IgD-negative memory B cell (primary cell): ENCODE results near the gene METTL2B. TPM values are rescaled to one million over a fixed set of nuclear protein-coding genes. Genes with fewer than 3 reads are reported as not detected.
A peak's percentile ranks its signal among the peaks of the same experiment; 100 is the strongest.
"Not testable (repeated sequence)": the region's sequence is repeated elsewhere in the genome, so short reads cannot be mapped to it uniquely, and the experiment has no call there.

Experiments
- H3K27ac Mint-ChIP-seq, 3 donors: one replicate each; pipeline ENCODE4 v1.8.0; 2020 to 2022; ENCODE audit warnings: mild to moderate bottlenecking in 3 of 3, mixed read lengths in 3 of 3, moderate library complexity in 1 of 3
- H3K27me3 Mint-ChIP-seq: one replicate; pipeline ENCODE4 v1.8.0; 2021; ENCODE audit warnings: mixed read lengths
- H3K36me3 Mint-ChIP-seq: one replicate; pipeline ENCODE4 v1.8.0; 2020; ENCODE audit warnings: mild to moderate bottlenecking, mixed read lengths
- H3K4me1 Mint-ChIP-seq, 3 donors: one replicate each; pipeline ENCODE4 v1.8.0; 2020 to 2022; ENCODE audit warnings: mixed read lengths in 3 of 3, mild to moderate bottlenecking in 1 of 3
- H3K4me3 Mint-ChIP-seq, 4 donors: one replicate each; pipeline ENCODE4 v1.8.0; 2020 to 2022; ENCODE audit warnings: mild to moderate bottlenecking in 4 of 4, mixed read lengths in 4 of 4, moderate library complexity in 3 of 4
- H3K9me3 Mint-ChIP-seq, 3 donors: one replicate each; pipeline ENCODE4 v1.8.0; 2020 to 2021; ENCODE audit warnings: mixed read lengths in 3 of 3, mild to moderate bottlenecking in 1 of 3
- polyA plus RNA-seq: library from polyadenylated mRNA; unstranded; fragments of 300-500 nt; fragmentation: Illumina TruSeq; gene quantifications from one replicate; pipeline ENCODE4 v1.2.3, GENCODE V29; 2021

Gene METTL2B
- polyA plus RNA-seq, result 21.7 TPM

DNA sequence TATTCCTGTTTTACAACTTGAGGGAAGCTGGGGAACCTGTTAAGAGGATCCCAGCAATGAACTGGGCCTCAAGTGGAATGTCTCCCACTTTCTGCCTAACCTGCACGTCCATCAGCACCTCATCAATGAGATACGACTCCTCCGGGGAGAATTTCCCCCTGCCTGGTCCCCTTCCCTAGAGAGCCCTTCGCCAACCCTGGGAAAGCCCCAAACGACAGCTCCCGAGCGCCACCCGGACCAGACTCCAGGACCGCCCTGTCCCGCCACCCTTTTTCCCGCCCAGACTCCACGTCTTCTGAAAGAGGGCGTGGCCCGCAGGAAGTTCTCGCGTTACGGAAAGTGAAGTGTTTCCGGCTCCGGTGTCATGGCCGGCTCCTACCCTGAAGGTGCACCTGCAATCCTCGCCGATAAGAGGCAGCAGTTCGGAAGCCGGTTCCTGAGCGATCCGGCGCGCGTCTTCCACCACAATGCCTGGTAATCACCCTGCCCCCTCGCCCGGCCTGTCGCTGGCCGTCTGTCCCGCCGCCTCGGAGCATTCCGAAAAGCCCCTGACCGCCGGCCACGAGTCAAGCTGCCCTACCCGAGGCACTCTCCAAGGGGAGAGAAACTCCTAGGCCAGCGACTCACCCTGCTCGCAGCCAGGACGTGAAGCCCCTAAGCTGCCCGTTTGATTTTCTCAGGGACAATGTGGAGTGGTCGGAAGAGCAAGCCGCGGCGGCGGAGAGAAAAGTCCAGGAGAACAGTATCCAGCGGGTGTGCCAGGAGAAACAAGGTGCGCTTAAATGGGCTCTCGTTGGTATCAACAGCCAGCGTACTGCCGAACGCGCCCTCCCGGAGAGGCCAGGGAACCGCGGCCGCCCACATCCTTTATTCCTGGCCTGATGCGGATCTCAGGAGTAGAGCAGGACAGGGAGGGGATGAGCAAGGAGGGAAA lies at the start of gene METTL2B:
TSS of gene METTL2B (plus strand) at position 347 of the 934 bp plus-strand sequence. CDS start at position 365, 18 bp downstream.
- Mint-ChIP-seq H3K4me3 (peak within 1 kb of the TSS; percentile 95 to 99 (median 98)), H3K27ac (peak within 1 kb of the TSS; percentile 79 to 98 (median 94)), H3K4me1 (peaks cover 14 to 20% (median 15%) of the 10 kb centered on the region in 3 donors)
- H3K9me3 Mint-ChIP-seq, H3K36me3 Mint-ChIP-seq, H3K27me3 Mint-ChIP-seq: not testable (repeated sequence)

GRCh38 chr7:128427289-128427891 lies 49.2 kb upstream of the METTL2B start:
- no peaks in the 10 kb centered on the region for H3K27me3 Mint-ChIP-seq
- H3K9me3 Mint-ChIP-seq, result no peaks in the 10 kb centered on the region
- H3K4me1 Mint-ChIP-seq, result peaks cover 0 to 1% (median 0%) of the 10 kb centered on the region in 3 donors

DNA sequence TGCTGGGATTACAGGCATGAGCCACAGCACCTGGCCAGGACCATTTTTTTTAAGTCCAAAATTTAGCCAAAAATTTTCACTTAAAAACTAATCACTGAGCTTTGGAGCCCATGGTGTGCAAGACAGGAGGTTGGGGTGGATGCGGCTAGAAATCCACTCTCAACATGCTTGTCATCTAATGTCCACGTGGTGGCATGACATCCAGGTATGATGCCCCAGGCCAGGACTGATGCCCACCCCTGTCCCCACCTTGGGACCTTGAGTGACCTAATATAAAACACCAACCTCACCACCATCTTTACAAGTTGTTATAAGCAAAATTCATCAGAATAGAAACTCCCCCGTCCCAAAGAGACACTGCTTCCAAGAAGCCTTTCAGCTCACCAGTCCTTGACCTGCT lies 46.3 kb upstream of the METTL2B start:
- H3K4me1 Mint-ChIP-seq, result peaks cover 0 to 1% (median 0%) of the 10 kb centered on the region in 3 donors
- H3K36me3 Mint-ChIP-seq, result no peaks in the 10 kb centered on the region
- no peak overlapping the region for H3K27ac Mint-ChIP-seq
- H3K27me3 Mint-ChIP-seq, result peaks cover 1% of the 10 kb centered on the region
- no peaks in the 10 kb centered on the region for H3K9me3 Mint-ChIP-seq
- no peak overlapping the region for H3K4me3 Mint-ChIP-seq

More at GRCh38 chr7:128427289-128427891, 49.2 kb upstream of the METTL2B start:
- Mint-ChIP-seq H3K27ac (no peak overlapping the region), H3K4me3 (no peak overlapping the region), H3K36me3 (no peaks in the 10 kb centered on the region)

- Mint-ChIP-seq H3K27ac (no peak overlapping the region), H3K9me3 (no peaks in the 10 kb centered on the region), H3K27me3 (peaks cover 1% of the 10 kb centered on the region), H3K36me3 (no peaks in the 10 kb centered on the region), H3K4me3 (no peak overlapping the region), H3K4me1 (peaks cover 1 to 5% (median 2%) of the 10 kb centered on the region in 3 donors)
Observed at GRCh38 chr7:128431221-128431620, 45.3 kb upstream of the METTL2B start.

DNA sequence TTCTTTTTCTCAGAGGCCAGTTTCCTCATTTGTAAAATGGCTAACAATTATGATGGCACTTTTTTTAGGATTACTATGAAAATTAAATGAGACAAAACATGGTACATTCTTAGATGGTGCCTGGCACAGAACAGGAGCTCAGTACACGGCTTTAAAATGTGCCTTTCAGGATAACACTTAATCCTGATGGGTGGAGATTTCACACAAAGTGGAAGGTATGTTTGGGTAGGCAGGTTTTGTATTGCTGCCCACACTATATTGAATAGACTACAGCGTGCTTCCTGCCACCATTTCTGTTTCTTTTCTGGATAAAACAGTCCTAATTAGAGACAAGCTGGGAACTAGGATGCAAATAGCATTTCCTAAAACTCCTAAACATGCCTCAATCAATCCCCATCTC lies 44.8 kb upstream of the METTL2B start:
- no peaks in the 10 kb centered on the region for H3K9me3 Mint-ChIP-seq
- H3K27me3 Mint-ChIP-seq, result peaks cover 1% of the 10 kb centered on the region
- H3K4me1 Mint-ChIP-seq, result peaks cover 1 to 5% (median 2%) of the 10 kb centered on the region in 3 donors
- no peak overlapping the region for H3K4me3 Mint-ChIP-seq
- no peaks in the 10 kb centered on the region for H3K36me3 Mint-ChIP-seq
- H3K27ac Mint-ChIP-seq, result no peak overlapping the region

GRCh38 chr7:128434413-128435326 lies 41.9 kb upstream of the METTL2B start:
- Mint-ChIP-seq H3K4me1 (peaks cover 8 to 12% (median 11%) of the 10 kb centered on the region in 3 donors), H3K36me3 (no peaks in the 10 kb centered on the region), H3K4me3 (peak overlapping the region in 1 of 4 donors; percentile 33), H3K27me3 (peaks cover 1% of the 10 kb centered on the region), H3K9me3 (no peaks in the 10 kb centered on the region), H3K27ac (peak overlapping the region in 1 of 3 donors; percentile 31)

DNA sequence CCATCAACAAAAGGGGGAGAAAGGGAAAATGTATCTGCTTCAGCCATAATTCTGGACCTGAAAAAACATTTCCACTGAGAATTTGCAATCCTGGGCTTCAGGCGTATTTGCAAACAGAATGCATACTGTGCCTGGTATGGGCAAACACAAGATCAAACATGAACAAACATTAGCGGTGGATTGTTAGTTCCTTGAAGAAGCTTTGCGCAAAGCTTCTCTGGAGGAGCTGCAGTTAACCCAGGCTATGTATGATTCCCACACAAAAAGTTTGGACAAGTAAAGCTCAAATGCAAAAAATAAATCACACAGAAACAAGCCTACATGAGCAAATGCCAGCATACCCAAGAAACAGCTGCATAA lies 41.2 kb upstream of the METTL2B start:
- Mint-ChIP-seq H3K4me1 (peaks cover 8 to 12% (median 11%) of the 10 kb centered on the region in 3 donors), H3K36me3 (no peaks in the 10 kb centered on the region), H3K9me3 (no peaks in the 10 kb centered on the region), H3K27ac (no peak overlapping the region), H3K27me3 (peaks cover 1% of the 10 kb centered on the region), H3K4me3 (no peak overlapping the region)

- Mint-ChIP-seq H3K4me3 (peak overlapping the region in 3 of 4 donors; percentile 39 to 81 (median 76)), H3K27ac (peak overlapping the region in 2 of 3 donors; percentile 3 to 87)
Observed at GRCh38 chr7:128437426-128438332, 38.9 kb upstream of the METTL2B start.

GRCh38 chr7:128442356-128442755 lies 34.2 kb upstream of the METTL2B start:
- H3K9me3 Mint-ChIP-seq, result no peaks in the 10 kb centered on the region
- H3K36me3 Mint-ChIP-seq, result no peaks in the 10 kb centered on the region
- H3K27me3 Mint-ChIP-seq, result no peaks in the 10 kb centered on the region
- H3K4me3 Mint-ChIP-seq, result no peak overlapping the region
- H3K27ac Mint-ChIP-seq, result no peak overlapping the region
- H3K4me1 Mint-ChIP-seq, result peaks cover 8 to 12% (median 9%) of the 10 kb centered on the region in 3 donors

More at GRCh38 chr7:128437426-128438332, 38.9 kb upstream of the METTL2B start:
- H3K9me3 Mint-ChIP-seq, result no peaks in the 10 kb centered on the region
- H3K27me3 Mint-ChIP-seq, result peaks cover 1% of the 10 kb centered on the region
- H3K4me1 Mint-ChIP-seq, result peaks cover 8 to 12% (median 11%) of the 10 kb centered on the region in 3 donors
- no peaks in the 10 kb centered on the region for H3K36me3 Mint-ChIP-seq

DNA sequence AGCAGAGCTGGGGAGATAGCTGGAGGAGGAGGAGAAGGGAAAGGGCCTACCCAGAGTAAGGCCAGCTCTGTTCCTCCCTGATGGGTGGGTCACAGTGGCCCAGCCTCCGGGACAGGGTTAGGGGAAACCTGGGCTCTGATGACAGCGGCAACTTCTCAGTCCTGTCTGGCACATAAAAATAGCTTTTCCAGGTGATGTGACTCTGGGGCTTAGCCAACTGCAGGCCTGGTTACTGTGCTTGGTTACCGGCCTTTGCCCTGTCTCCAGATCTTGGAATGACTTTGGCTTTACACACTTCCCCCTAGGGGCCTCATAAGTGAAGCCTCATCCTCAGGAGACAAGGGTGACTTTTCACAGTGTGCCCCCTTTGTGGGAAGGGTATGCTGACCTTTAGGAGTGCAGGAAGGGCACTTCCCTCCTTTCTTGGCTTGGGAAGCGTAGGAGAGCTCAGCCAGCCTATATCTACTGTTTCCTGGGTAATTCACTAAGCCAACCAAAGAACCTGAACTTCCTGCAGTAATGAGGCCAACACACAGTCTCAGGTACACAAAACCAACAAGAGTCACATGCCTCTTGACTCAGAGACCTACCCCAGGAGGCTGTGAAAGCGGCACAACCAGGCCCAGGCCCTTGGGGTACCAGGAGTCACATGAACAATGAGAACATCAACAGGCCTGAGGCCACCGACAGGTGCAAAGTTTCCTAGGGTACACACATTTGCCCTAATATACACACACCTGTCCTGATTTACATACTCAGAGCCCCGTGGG lies 32.5 kb upstream of the METTL2B start:
- no peak overlapping the region for H3K4me3 Mint-ChIP-seq
- no peaks in the 10 kb centered on the region for H3K36me3 Mint-ChIP-seq
- H3K27me3 Mint-ChIP-seq, result no peaks in the 10 kb centered on the region
- H3K9me3 Mint-ChIP-seq, result no peaks in the 10 kb centered on the region
- H3K27ac Mint-ChIP-seq, result no peak overlapping the region
- H3K4me1 Mint-ChIP-seq, result peaks cover 1 to 5% (median 3%) of the 10 kb centered on the region in 3 donors

DNA sequence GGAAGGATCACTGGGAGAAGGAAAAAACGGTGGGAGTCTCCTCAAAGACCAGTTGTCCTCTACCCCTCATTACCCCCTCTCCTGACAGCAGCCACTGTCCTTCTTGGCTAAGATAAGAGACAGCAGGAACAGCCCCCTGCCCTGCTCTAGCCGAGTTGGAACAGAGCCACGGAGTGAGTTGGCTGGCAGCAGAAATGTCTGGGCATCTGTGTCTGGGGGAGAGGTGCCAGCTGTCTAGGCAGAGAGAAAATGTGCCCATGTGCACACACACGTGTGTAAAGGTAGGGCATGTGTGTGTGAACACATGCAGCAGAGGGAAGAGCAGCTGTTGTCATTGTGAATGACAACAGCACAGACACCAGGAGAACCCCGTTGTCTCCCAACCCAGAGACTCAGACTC lies 30.2 kb upstream of the METTL2B start:
- Mint-ChIP-seq H3K4me3 (no peak overlapping the region), H3K9me3 (no peaks in the 10 kb centered on the region), H3K27me3 (no peaks in the 10 kb centered on the region), H3K36me3 (no peaks in the 10 kb centered on the region), H3K4me1 (peaks cover 1 to 5% (median 3%) of the 10 kb centered on the region in 3 donors), H3K27ac (no peak overlapping the region)

DNA sequence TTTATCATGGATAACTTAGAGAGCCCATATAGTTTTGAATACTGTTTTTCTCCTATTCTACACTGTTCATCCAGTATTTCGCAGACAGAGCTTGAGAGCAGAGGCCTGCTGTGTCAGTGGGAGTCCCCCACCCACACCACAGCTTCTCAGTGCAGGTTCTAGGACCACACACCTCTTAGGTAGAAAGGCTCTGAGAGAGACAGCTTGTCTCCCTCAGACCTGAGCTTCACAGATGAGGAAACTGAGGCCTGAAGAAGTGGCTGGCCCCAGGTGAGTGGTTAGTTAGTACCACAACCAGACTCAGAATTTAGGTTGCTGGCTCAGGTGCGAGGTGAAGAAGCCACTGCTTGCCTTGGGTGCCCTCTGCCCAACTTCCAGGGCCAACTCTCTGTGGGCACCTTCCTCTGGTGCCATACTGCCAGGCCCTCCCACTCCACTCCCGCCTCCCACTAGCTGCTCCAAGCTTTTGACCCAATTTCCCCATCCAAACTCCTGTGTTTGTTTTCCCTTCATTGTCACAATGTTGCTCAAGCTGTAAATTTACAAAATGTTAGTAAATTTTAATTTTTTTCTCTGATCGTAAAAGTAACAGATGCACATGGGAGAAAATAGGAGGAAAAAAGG lies 28.5 kb upstream of the METTL2B start:
- Mint-ChIP-seq H3K4me1 (peaks cover 3 to 6% (median 5%) of the 10 kb centered on the region in 3 donors), H3K27ac (no peak overlapping the region), H3K4me3 (no peak overlapping the region), H3K9me3 (no peaks in the 10 kb centered on the region), H3K36me3 (peaks cover 2% of the 10 kb centered on the region), H3K27me3 (no peaks in the 10 kb centered on the region)
